Measurements from ENCODE around the gene ALKBH3.

The ALKBH3 gene

DNA sequence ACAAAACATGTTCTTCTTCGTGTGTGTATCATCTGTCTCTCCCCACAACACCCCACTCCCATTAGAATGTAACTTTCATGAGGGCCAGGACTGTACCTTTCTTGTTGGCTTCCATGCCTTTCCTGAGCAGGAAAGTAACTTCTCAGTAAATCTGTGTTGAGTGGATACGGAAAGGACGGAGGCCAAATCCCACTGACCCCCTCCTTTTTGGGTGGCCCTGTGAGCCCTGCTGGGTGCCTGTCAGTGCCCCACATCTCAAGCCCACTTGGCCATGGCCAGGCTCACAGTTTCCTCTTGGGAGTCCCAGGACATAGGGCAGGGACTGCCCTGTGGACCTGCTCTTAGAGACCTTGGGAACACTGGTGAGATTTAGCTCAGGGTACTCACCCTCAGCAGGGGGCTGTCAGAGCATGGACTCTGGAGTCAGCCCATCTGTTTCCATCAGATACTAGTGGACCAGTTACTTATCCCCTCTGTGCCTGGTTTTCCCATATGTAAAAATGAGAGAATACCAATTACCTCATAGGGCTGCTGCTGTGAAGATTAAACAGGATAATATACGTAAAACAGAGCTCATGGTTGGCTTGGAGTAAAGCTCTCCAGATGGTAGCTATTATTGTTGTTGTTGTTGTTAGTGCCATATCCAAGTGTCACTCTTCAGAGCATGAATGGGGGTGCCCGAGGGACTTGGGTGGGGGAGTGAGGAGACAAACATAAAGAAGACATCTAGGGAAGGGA, 60.8 kb downstream of the ALKBH3 start:
- DNase-seq = no peak

DNA sequence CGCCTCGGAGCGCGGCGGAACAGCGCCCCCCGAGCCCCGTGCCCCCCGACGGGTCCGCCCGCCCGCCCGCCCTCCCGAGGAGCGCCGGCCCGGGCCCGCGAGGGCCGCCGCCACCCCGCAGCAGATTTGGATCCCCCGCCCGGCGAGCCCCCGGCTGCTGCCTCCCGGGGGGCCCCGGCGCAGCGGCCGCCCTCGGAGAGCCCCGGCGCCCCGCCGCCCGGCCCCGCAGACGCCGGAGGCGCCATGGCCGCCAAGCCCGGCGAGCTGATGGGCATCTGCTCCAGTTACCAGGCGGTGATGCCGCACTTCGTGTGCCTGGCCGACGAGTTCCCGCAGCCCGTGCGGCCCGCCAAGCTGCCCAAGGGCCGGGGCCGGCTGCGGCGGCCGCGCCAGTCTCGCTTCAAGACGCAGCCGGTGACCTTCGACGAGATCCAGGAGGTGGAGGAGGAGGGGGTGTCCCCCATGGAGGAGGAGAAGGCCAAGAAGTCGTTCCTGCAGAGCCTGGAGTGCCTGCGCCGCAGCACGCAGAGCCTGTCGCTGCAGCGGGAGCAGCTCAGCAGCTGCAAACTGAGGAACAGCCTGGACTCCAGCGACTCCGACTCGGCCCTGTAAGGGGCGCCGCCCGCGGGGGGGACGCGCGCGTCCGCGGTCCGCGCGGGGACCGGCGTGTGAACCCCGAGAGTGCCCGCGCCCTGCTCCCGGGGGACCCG, 62.2 kb downstream of the ALKBH3 start:
- DNase-seq = peak; percentile 35

DNA sequence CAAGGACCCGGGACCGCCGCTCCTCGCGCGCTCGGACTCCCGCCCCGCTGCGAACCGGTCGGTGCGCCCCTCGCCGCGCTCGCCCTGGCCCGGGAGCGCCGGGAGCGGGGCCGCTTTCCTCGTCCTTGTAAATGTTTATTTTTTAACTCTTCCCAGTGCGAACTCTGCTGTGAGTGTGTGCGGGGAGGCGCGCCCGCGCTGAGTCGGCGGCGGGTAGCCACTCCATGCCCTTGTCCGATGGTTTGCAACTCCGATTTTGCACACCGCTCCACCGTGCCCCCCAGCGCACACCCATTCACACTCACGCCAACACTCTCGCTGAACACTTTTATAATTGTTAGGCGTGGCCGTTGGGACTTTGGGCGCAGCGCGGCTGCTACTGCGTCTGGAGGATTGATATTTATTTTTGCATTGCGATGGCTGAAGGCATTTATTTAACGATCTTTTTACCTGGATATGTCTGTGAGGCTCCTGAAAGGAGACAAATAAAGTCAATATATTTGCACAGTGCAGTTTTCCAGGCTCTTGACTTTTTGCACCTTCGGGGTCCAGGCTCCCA, 62.8 kb downstream of the ALKBH3 start:
- no peak for DNase-seq

DNA sequence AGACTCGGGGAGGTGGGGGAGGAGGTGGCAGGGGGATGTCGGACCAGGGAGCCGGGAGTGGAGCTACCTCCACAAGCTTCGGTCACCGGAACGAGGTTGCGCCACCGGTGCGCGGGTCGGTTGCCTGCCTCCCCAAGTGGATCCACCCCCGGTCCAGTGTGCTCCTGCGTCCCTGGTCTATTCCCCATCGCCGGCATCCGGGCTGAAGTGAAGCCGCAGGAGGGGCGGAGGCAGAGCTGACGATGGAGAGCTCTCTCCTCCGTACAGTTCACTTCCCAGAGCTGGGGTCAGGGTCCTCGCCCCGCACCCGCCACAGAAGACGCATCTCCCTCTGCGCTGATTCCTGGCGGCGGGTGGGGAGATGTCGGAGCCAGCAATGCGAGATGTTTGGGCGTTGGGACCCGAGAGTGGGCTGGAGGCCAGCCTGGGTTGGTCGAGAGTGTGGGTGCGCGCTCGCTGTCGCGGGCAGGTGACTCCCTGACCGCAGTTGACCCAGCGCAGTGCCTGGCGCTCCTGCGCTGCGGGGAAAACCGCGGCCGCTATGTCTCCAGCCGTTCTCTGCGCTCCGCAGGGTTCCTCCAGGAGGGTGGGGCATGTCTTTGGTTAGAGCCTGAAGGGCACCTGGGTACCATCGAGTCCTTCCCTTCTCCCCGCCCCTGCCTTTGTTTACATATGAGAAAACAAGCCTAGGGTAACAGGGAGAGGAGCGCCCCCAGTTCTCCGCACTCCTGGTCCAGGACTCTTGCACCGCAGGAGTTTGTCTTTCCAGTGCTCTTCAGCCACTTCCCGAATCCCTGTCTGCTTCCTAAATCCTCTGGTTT, 63.5 kb downstream of the ALKBH3 start:
- no peak for DNase-seq

DNA sequence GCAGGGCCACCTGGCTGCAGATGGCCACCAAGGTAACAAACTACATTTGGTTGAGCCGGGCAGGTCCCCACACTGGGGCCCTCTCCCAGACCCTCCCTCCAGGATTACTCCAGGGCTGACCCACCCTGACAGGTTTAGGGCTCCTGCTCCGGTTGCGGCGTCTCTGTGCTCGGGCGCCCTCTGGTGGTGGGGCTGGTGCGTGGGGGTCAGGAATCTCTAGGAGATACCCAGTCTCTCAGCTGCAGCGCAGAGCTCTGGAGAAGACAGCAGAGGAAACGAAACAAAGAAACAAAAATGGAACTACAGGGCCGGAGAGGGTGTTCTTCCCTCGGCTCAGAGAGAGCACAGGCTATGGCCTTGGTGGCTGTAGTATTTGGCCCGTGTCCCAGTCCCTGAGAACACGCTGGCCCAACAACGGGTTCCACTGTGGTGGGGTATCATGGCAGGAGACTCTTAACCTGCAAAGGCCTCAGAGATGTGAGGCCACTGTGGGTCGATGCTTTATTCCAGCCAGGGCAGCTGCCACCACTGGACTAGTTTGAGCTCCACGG, 64.2 kb downstream of the ALKBH3 start:
- no peak for DNase-seq

DNA sequence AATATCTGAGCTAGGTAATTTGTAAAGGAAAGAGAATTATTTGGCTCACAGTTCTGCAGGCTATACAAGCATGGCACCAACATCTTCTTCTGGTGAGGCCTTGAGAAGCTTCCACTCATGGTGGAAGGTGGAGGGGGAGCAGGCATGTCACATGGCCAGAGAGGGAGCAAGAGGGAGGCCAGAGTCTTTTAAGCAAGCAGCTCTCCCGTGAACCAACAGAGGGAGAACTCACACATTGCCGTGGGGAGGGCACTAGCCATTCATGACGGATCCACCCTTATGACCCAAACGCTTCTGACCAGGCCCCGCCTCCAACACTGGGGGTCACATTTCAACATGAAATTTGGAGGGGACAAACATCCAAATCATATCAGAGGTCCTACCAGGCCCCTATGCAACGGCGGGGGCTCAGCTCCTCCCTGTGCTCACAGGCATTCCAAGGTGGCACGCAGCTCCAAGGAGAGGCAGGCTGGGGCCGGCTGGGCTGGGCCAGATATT, 66.4 kb downstream of the ALKBH3 start:
- peak; percentile 44 for DNase-seq

DNA sequence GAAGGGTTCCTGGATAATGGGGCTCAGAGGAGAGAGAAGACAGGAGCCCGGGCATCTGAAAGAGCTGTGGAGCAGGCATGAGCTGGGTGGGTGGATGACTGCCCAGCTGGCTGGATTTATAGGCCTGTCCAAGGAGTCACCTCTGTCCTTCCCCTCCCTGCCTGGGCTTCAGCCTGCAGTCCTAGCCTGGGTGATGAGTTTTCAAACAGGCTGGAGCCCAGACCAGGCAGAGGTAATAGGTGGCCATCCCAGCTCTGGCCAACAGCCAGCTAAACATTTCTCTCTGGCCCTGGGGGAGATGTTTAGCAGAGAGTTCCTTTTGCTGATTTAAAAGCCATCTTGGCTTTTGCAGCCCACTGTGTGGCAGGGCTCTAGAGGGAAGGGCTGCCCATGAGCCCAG, 67.2 kb downstream of the ALKBH3 start:
- no peak for DNase-seq

DNA sequence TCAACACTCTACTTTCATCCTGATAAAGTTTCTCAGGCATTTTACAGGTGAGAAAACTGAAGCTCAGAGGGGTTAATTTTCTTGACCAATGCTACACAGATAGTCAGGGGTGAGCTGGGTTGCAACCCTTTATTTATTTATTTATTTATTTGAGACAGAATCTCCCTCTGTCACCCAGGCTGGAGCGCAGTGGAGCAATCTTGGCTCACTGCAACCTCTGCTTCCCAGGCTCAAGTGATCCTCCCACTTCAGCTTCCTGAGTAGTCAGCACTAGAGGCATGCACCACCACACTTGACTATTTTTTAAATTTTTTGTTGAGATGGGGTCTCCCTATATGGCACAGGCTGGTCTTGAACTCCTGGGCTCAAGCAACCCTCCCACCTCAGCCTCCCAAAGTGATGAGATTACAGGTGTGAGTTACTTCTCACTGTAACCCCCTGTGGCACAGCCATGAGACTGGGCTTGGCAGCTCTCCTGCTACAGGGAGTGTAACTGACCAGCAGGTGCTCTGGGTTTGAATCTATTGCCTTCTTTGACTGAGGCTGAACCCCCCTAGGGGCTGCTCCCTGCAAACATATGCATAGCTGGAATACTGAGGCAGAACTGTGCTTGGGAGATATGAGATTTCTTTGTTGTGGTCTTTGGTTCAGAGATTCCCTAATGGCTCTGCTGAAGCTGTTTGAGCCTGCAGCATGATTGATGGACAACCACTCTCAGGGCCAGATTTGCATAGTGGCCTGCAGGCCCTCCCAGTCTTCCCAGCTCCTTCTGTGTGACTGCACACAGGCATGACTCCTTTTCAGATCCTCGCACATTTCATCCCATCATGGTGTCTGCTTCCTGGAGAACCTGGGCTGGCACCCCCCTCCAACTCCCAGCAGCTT, 68.0 kb downstream of the ALKBH3 start:
- no peak for DNase-seq

DNA sequence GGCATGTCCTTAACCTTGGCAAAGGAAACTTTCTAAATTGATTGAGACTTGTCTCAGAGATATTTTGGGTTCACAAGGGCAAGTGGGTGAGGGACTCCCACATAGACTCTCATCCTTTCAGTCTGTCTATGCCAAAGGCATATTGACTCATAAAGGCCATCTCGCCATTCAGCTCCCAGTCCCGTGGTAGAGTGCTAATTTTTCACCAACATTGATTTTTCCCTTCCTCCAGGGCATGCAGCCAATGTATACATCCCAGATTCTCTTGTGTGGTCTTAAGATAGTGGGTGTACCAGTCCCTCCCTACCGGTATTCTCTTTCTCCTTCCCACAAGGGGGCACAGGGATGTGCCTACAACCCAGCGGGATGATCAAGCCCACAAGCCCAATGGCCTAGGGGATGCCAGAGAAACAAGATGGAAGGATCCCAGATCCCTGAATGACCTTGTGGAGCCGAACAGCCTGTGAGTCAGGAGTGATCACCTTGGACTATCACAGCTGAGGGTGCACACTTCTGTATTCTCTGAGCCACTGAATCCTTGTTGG, 69.8 kb downstream of the ALKBH3 start:
- no peak for DNase-seq

DNA sequence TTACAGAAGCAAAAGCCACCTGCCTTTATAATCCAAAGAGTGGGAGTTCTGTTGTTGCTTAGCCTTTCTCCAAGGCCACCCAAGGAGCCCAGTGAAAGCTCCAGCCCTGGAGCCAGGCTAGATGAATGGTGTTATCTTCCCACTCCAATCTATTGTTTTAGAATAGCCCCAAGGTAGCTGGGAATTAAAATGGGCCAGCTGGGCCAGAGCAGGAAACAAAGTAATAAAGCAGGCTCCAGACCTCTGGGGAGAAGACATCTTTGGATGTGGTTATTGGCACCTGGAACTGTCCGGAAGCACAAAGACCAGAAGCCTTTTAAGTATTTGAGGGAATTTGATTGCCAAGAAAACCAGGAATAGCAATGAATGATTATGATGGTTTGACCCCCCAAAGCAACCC, 70.6 kb downstream of the ALKBH3 start:
- DNase-seq = no peak

DNA sequence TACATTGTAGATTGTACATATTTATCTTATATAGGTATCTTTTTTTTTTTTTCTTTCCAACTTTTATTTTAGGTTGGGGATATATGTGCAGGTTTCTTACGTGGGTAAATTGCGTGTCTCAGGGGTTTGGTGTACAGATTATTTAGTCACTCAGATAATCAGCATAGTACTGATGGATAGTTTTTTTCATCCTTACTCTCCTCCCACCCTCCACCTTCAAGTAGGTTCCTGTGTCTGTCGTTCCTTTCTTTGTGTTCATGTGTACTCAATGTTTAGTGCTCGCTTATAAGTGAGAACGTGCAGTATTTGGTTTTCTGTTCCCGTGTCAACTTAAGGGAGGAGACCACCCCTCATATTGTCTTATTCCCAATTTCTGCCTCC, 71.4 kb downstream of the ALKBH3 start:
- DNase-seq = no peak

DNA sequence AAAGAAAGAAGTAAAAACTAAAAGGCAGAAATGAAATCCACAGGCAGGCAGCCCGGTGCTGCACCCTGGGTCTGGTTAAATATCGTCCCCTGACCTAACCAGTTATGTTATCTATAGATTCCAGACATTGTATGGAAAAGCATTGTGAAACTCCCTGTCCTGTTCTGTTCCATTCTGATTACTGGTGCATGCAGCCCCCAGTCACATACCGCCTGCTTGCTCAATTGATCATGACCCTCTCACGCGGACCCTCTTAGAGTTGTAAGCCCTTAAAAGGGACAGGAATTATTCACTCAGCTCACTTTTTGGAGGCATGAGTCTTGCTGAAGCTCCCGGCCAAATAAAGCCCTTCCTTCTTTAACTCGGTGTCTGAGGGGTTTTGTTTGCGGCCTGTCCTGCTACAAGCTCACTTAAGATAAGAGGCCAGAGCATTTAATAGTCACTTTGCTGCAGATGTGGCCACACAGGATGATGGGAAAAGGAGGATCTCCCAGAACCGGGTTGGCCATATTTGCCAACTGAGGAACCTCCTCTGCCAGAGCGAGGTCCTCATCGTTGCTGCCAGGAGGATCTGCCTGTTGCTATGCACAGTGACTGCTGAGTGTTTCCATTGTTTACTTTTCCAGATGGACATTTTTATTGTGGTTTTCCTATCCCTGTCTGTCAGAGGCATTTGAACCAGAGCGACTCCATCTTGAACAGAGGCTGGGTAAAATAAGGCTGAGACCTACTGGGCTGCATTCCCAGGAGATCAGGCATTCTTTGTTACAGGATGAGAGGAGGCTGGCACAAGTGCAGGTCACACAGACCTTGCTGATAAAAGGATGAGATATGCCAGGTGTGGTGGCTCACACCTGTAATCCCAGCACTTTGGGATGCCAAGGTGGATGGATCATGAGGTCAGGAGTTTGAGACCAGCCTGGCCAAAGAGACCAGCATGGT, 72.0 kb downstream of the ALKBH3 start:
- DNase-seq = no peak

DNA sequence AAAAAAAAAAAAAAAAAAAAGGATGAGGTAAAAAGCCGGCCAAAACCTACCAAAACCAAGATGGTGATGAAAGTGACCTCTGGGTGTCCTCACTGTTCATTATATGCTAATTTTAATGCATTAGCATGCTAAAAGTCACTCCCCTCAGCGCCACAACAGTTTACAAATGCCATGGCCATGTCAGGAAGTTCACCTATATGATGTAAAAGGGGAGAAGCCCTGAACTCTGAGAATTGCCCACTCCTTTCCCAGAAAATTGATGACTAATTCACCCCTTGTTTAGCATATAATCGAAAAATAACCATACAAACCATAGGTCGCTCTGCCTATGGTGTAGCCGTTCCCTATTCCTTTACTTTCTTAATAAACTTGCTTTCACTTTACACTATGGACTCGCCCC, 72.9 kb downstream of the ALKBH3 start:
- DNase-seq = no peak

DNA sequence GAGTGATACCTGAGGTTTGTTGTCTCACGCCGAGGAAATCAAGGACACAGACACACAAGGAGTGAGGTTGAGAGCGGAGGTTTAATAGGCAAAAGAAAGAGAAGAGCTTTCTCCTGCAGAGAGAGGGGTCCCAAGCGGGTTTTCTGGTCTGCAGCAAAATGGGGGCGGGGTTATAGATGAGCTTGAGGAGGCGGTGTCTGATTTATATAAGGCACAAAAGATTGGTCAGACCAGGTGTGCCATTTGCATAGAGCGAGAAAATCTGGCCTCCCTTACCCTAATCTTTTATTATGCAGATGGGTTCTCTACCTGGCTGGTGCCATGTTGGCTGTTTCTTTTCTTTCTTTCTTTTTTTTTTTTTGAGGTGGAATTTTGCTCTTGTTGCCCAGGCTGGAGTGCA, 73.6 kb downstream of the ALKBH3 start:
- no peak for DNase-seq

DNA sequence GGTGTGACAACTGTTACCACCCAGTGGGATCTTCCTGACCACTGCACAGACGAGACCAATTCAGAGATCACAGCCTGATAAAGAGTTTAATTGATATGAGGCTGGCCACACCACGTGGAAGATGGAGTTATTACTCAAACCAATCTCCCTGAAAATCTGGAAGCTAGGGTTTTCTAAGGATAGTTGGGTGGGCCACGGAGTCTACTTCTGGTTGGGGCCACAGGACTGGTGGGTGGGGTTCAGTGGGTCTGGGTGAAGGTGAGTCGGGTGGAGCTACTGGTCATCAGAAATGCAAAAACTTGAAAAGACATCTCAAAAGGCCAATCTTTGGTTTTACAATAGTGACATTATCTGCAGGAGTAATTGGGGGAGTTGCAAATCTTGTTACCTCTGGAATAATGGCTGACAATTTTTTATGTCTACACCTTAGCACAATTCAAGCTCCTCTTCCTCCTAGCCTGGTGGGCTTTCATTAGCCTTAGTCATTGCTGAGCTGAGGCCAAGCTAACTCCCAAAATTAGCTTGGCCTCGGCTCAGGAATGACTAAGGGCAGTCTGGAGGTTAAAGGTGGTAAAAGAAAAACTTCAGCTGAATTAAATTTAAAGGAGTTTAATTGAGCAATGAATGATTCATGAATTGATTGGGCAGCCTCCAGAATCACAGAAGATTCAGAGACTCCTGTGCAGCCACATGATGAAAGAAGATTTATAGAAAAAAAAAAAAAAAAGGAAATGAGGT, 74.9 kb downstream of the ALKBH3 start:
- peak; percentile 74 for DNase-seq

DNA sequence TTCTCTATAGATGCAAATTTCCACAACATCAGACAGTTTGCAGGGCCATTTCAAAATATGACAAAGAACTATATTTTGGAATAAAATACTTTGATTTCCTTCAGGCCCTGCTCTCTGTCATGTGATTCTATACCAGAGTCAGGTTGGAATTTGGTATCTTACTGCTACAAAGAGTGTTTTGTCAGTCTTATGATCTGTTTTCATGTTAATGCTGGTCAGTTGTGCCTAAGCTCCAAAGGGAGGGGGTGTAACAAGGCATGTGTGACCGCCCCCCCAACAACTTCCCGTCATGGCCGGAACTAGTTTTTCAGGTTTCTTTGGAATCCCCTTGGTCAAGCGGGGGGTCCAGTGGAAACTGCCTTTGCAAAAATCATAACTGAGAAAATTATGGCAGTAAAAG, 76.9 kb downstream of the ALKBH3 start:
- no peak for DNase-seq

DNA sequence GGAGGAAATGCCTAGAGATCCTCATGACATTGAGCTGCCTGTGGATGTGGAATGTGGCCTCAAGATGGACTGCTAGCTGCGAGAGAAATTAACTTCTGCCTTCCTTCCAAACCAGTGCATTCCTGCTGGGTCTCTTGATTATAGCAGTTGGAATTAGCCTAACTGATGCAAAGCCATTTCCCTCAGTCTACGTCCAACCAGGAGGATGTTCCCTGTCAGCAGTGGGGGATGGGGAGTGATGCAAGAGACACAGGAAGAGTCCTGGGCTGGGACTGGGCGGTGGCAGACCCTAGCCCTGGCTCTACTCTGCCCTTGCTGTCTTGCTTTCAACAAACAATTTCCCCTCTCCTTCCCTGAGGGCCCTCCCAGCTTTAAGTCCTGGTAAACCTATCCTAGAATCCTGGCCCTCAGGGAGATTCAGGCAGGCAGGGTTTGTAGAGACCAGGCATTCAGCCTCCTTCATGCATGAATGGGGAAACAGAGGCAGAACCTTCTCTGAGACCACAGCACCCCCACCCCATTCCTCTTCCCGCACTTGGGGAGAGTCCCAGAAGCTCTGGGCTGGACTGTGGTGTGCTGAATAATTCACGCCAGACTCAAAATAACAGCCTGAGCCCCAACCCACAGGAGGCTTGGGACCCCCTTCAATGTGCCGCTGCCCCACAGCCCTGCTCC, 78.8 kb downstream of the ALKBH3 start:
- peak; percentile 66 for DNase-seq

DNA sequence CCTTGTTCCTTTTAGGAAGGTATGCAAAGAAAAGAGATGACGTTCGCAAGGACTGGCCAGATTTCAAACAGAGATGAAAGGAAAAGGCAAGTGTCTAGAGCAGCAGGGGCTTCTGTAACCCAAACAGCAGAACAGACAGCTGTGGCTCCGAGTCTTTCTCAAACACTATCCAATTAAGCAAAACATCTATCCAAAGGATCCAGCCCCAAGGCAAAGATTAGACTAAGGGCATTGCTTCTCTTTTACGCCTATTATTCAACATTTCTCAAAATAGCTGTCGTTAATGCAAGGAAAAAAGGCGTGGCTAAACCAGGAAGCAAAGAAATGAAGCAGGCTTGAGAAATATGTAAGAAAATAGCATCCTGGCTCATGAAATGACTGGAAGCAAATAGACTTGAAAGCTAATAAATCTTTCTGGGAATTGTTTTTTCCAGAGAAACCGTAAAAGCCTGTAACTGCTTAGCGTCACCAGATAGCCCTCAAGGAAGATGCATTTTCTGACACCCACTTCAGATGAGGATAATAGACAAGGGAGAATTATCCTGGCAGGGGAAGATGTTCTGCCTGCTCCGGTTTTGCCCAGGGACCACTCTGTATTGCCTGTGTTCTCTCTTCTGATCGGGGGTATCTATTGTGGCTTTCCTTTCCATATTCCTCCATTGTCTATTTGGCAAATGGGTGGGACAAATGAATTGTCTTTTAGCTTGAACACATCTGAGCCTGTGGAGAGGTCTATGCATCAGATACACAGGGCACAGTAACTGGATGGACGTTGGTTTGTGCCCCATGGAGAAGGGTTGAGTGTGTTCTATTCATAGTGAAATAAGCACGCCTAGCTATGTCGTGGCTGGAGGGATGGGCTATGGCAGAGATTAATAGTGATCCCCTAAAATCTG, 82.0 kb downstream of the ALKBH3 start:
- peak; percentile 43 for DNase-seq
